ENCODE measurements around the gene PPP3CB. TPM values are rescaled to one million over a fixed set of nuclear protein-coding genes. Genes with fewer than 3 reads are reported as not detected.
A peak's percentile ranks its signal among the peaks of the same experiment; 100 is the strongest.

The PPP3CB gene
- total RNA-seq, 3 donors from 2014 or later (not counting 1 experiment from before 2014, with no cell fraction given): 38.7 to 49.9 (median 41.2) TPM

DNA sequence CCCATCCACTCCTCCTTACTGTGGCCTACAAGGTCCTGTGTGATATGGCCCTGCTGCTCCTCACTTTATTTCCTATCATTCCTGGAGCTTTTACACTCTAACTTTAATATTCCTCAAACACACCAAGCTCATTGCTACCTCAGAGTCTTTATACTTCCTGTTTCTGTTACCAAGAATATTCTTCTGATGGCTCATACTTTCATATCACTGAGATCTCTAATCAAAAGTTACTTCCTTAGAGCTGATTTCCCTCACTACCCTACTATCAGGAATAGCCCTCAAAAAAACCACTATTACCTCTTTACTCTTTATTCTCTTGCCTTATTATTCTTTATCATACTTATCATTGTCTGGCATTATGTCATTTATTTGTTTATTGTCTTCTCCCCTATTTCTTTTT, 5.8 kb upstream of the PPP3CB start:
- TF ChIP-seq, protein P1, sequence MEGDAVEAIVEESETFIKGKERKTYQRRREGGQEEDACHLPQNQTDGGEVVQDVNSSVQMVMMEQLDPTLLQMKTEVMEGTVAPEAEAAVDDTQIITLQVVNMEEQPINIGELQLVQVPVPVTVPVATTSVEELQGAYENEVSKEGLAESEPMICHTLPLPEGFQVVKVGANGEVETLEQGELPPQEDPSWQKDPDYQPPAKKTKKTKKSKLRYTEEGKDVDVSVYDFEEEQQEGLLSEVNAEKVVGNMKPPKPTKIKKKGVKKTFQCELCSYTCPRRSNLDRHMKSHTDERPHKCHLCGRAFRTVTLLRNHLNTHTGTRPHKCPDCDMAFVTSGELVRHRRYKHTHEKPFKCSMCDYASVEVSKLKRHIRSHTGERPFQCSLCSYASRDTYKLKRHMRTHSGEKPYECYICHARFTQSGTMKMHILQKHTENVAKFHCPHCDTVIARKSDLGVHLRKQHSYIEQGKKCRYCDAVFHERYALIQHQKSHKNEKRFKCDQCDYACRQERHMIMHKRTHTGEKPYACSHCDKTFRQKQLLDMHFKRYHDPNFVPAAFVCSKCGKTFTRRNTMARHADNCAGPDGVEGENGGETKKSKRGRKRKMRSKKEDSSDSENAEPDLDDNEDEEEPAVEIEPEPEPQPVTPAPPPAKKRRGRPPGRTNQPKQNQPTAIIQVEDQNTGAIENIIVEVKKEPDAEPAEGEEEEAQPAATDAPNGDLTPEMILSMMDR (IDR thresholded peaks at IDR 0.05): no peak
- H3K9me3 ChIP-seq (ENCODE audit: control insufficient read depth, insufficient read depth, low read length): no peaks in the 10 kb centered on the region
- Mint-ChIP-seq H3K9me3 (no peaks in the 10 kb centered on the region), H3K36me3 (peaks cover 20% of the 10 kb centered on the region), H3K4me3 (no peak overlapping the region), H3K27me3 (ENCODE audit: low read depth in 2 of 2) (no peaks in the 10 kb centered on the region), H3K27ac (peak overlapping the region in 1 of 2 donors; percentile 8), H3K4me1 (peaks cover 17 to 19% of the 10 kb centered on the region in 2 donors)
- no peak for ATAC-seq
- no peak overlapping the region for H3K4me3 ChIP-seq (ENCODE audit: low read length)
- intact Hi-C loops (cut with micrococcal nuclease): no loop called here
- H3K36me3 ChIP-seq (ENCODE audit: control insufficient read depth, insufficient read depth, low read length): peaks cover 21% of the 10 kb centered on the region
- DNase-seq: no peak
- H3K27me3 ChIP-seq (ENCODE audit: control insufficient read depth, insufficient read depth, low read length): no peaks in the 10 kb centered on the region
- H3K4me1 ChIP-seq (ENCODE audit: control insufficient read depth, insufficient read depth, low read length): peaks cover 4% of the 10 kb centered on the region
- H3K27ac ChIP-seq (ENCODE audit: low read length): no peak overlapping the region

DNA sequence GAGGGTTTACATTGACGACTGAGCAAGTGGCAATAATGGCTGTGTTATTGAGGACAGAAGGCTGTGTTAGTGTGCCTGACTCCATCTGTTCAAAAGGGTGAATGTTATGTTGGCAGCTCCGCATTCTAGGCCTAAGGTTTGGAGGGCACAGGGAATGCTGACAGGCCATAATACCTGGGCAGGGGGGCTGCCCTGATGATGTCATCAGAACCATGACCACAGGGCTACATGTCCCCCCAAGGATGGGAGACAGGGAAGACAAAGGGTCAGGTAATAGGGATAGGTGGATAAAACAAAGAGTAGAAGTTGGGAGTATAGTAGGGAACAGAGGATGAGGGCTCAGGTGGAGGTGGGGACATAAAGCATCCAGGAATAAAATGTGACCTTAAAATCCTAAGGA, 1.8 kb upstream of the PPP3CB start:
- TF ChIP-seq, protein P1 (IDR thresholded peaks at IDR 0.05): no peak
- peak overlapping the region; percentile 39 to 93 for H3K27ac Mint-ChIP-seq
- Histone ChIP-seq H3K4me3 (ENCODE audit: low read length) (no peak overlapping the region), H3K36me3 (ENCODE audit: control insufficient read depth, insufficient read depth, low read length) (peaks cover 3% of the 10 kb centered on the region), H3K27ac (ENCODE audit: low read length) (no peak overlapping the region), H3K4me1 (ENCODE audit: control insufficient read depth, insufficient read depth, low read length) (peaks cover 19% of the 10 kb centered on the region), H3K27me3 (ENCODE audit: control insufficient read depth, insufficient read depth, low read length) (no peaks in the 10 kb centered on the region), H3K9me3 (ENCODE audit: control insufficient read depth, insufficient read depth, low read length) (no peaks in the 10 kb centered on the region)
- H3K4me3 Mint-ChIP-seq: no peak overlapping the region
- DNase-seq (no peak), ATAC-seq (no peak)
- WGBS (ENCODE audit: insufficient coverage): 94% methylated on average over 2 of the region's 2 CpGs
- no peaks in the 10 kb centered on the region for H3K27me3 Mint-ChIP-seq (ENCODE audit: low read depth in 2 of 2)
- H3K4me1 Mint-ChIP-seq: peaks cover 47 to 54% of the 10 kb centered on the region in 2 donors
- H3K36me3 Mint-ChIP-seq: peaks cover 1% of the 10 kb centered on the region
- intact Hi-C loops (cut with micrococcal nuclease): loop anchor here (2.0 to 10.0 kb wide), 2 partner anchors 129 to 377 kb away; partner anchors contain the start of gene CAMK2G
- H3K9me3 Mint-ChIP-seq: no peaks in the 10 kb centered on the region

DNA sequence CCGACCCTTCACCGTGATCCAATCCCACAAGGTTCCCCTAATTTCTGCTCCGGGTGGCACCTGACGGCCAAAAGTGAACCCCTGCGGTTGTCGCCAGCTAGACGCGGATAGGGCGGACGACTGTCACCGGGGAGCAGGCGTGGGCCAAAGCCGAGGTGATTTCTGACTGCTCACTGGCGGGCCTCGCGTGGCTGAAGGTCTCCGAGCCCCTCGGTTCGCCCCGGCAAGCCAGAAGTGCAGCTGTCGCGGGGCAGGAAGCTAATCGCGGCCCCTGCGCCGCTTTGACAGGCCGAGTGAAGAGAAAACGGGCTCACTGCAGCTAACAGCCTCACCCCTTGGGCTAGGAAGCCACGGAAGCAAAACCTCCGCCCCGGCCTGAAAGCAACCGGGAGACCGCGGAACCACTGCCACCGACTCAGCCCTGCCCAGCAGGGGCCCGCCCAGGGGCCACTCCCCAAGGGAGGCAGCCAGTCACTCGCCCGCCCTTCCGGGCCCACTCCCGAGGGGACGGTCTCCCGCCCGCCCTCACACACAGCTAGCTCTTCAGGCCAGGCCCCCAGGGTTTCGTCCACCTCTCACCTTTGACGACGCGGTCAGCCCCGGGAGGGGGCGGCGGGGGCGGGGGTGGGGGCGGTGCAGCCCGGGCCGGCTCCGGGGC, 469 bp downstream of the PPP3CB start:
- TF ChIP-seq, protein P1 (IDR thresholded peaks at IDR 0.05): no peak
- Histone ChIP-seq H3K27ac (ENCODE audit: low read length) (peak overlapping the region; percentile 77), H3K36me3 (ENCODE audit: control insufficient read depth, insufficient read depth, low read length) (peaks cover 1% of the 10 kb centered on the region), H3K9me3 (ENCODE audit: control insufficient read depth, insufficient read depth, low read length) (no peaks in the 10 kb centered on the region), H3K27me3 (ENCODE audit: control insufficient read depth, insufficient read depth, low read length) (no peaks in the 10 kb centered on the region), H3K4me3 (ENCODE audit: low read length) (peak overlapping the region; percentile 71), H3K4me1 (ENCODE audit: control insufficient read depth, insufficient read depth, low read length) (peaks cover 23% of the 10 kb centered on the region)
- WGBS (ENCODE audit: insufficient coverage): under 1% methylated on average over 55 of the region's 55 CpGs
- H3K27me3 Mint-ChIP-seq (ENCODE audit: low read depth in 2 of 2): no peaks in the 10 kb centered on the region
- peak; percentile 77 to 93 (median 83) for ATAC-seq
- peak overlapping the region; percentile 96 for H3K4me3 Mint-ChIP-seq
- H3K4me1 Mint-ChIP-seq: peaks cover 42 to 52% of the 10 kb centered on the region in 2 donors
- intact Hi-C loops (cut with micrococcal nuclease): loop anchor here (2.0 to 10.0 kb wide), 2 partner anchors 81 to 379 kb away; partner anchors contain the start of genes ANXA7 and CAMK2G
- H3K36me3 Mint-ChIP-seq: no peaks in the 10 kb centered on the region
- H3K27ac Mint-ChIP-seq: peak overlapping the region; percentile 91 to 93
- H3K9me3 Mint-ChIP-seq: no peaks in the 10 kb centered on the region
- DNase-seq: peak; percentile 81 to 92

Measured in natural killer cell (primary cell).